Measurements from ENCODE around the gene PLXNB2.

Gene PLXNB2

GRCh38 chr22:50297510-50298265 lies 9.8 kb downstream of the PLXNB2 start:
- H3K4me3 ChIP-seq (ENCODE audit: severe bottlenecking), result no peak overlapping the region
- H3K4me1 ChIP-seq (ENCODE audit: insufficient read depth, poor library complexity, severe bottlenecking), result peaks cover 34% of the 10 kb centered on the region
- no peaks in the 10 kb centered on the region for H3K9me3 ChIP-seq (ENCODE audit: severe bottlenecking)
- no peak for ATAC-seq (ENCODE audit: low read depth)
- no peak for DNase-seq (ENCODE audit: low spot score)
- no peaks in the 10 kb centered on the region for H3K27me3 ChIP-seq (ENCODE audit: insufficient read depth, poor library complexity, severe bottlenecking)
- no peak for TF ChIP-seq CTCF (IDR thresholded peaks at IDR 0.05; ENCODE audit: poor library complexity, severe bottlenecking)
- H3K27ac ChIP-seq (ENCODE audit: poor library complexity, severe bottlenecking), result peak overlapping the region; percentile 99
- peaks cover 26% of the 10 kb centered on the region for H3K36me3 ChIP-seq (ENCODE audit: low read depth)

- DNase-seq (ENCODE audit: low spot score), result no peak
- peak overlapping the region; percentile 99 for H3K27ac ChIP-seq (ENCODE audit: poor library complexity, severe bottlenecking)
- no peaks in the 10 kb centered on the region for H3K27me3 ChIP-seq (ENCODE audit: insufficient read depth, poor library complexity, severe bottlenecking)
- H3K4me3 ChIP-seq (ENCODE audit: severe bottlenecking), result no peak overlapping the region
- ATAC-seq (ENCODE audit: low read depth), result no peak
- no peaks in the 10 kb centered on the region for H3K9me3 ChIP-seq (ENCODE audit: severe bottlenecking)
- H3K36me3 ChIP-seq (ENCODE audit: low read depth), result peaks cover 32% of the 10 kb centered on the region
- TF ChIP-seq CTCF (IDR thresholded peaks at IDR 0.05; ENCODE audit: poor library complexity, severe bottlenecking), result no peak
- H3K4me1 ChIP-seq (ENCODE audit: insufficient read depth, poor library complexity, severe bottlenecking), result peaks cover 30% of the 10 kb centered on the region
Observed at GRCh38 chr22:50296658-50297490, 10.6 kb downstream of the PLXNB2 start.

DNA sequence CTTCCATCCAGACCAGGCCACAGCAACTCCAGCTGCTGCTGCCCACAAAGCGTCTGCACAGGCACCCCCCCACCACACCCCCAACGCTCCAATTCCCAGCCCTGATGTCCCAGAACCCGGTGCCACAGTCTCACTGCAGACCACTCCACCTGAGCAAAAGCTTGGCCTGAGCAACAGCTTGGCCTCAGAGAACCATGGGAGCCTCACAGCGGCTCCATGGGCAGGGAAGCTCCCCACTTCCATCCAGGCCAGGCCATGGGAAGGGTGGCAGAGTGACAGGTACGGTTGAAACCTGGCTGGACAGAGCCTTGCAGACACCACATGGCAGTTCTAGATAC lies 13.2 kb downstream of the PLXNB2 start:
- DNase-seq (ENCODE audit: low spot score) (no peak), ATAC-seq (ENCODE audit: low read depth) (peak; percentile 7)
- Histone ChIP-seq H3K36me3 (ENCODE audit: low read depth) (peaks cover 34% of the 10 kb centered on the region), H3K27ac (ENCODE audit: poor library complexity, severe bottlenecking) (peak overlapping the region; percentile 99), H3K4me1 (ENCODE audit: insufficient read depth, poor library complexity, severe bottlenecking) (peaks cover 16% of the 10 kb centered on the region), H3K27me3 (ENCODE audit: insufficient read depth, poor library complexity, severe bottlenecking) (no peaks in the 10 kb centered on the region), H3K4me3 (ENCODE audit: severe bottlenecking) (no peak overlapping the region), H3K9me3 (ENCODE audit: severe bottlenecking) (no peaks in the 10 kb centered on the region)
- TF ChIP-seq CTCF (IDR thresholded peaks at IDR 0.05; ENCODE audit: poor library complexity, severe bottlenecking), result no peak

GRCh38 chr22:50293441-50294318 lies 13.8 kb downstream of the PLXNB2 start:
- TF ChIP-seq CTCF (IDR thresholded peaks at IDR 0.05; ENCODE audit: poor library complexity, severe bottlenecking), result no peak
- peaks cover 16% of the 10 kb centered on the region for H3K4me1 ChIP-seq (ENCODE audit: insufficient read depth, poor library complexity, severe bottlenecking)
- peak overlapping the region; percentile 24 for H3K4me3 ChIP-seq (ENCODE audit: severe bottlenecking)
- H3K9me3 ChIP-seq (ENCODE audit: severe bottlenecking), result no peaks in the 10 kb centered on the region
- peak; percentile 86 for ATAC-seq (ENCODE audit: low read depth)
- H3K36me3 ChIP-seq (ENCODE audit: low read depth), result peaks cover 38% of the 10 kb centered on the region
- H3K27me3 ChIP-seq (ENCODE audit: insufficient read depth, poor library complexity, severe bottlenecking), result no peaks in the 10 kb centered on the region
- peak overlapping the region; percentile 99 for H3K27ac ChIP-seq (ENCODE audit: poor library complexity, severe bottlenecking)
- no peak for DNase-seq (ENCODE audit: low spot score)
